ENCODE data around the gene PSMD7. TPM values are rescaled to one million over a fixed set of nuclear protein-coding genes. Genes with fewer than 3 reads are reported as not detected.

Gene PSMD7
- total and polyA plus RNA-seq, 2 of the 13 experiments (the other 11 are each of a cell fraction or from before 2014, with no cell fraction given) = 105 to 224 TPM

GRCh38 chr16:74280448-74280847, 16.2 kb upstream of the PSMD7 start:
- in situ Hi-C loops (cut with HindIII; ENCODE audit: extremely low pct_ligation_motif_present, low pct_unique_long_range_greater_than_20kb) = no loop called here

GRCh38 chr16:74281300-74281699, 15.3 kb upstream of the PSMD7 start:
- no TSS peak for BruUV-seq (replicated peaks)
- no peaks in the 10 kb centered on the region for H3K36me3 ChIP-seq (replicated peaks in 1 of 2; ENCODE audit: control insufficient read depth in 1 of 2, insufficient read depth in 2 of 2, low read length in 2 of 2)
- H3K9ac ChIP-seq (ENCODE audit: insufficient read depth, low read depth, low read length) = no peak overlapping the region
- H3K79me2 ChIP-seq (ENCODE audit: insufficient read depth, low read length) = no peaks in the 10 kb centered on the region
- no peak overlapping the region for H3K4me3 ChIP-seq (replicated peaks in 1 of 3; ENCODE audit: insufficient read depth in 1 of 3, low read depth in 2 of 3, low read length in 3 of 3)
- CTCF ChIA-PET (ENCODE audit: low intra/inter-chr PET ratio, low total read pairs) = no interaction called here
- no peaks in the 10 kb centered on the region for H3K4me1 ChIP-seq (ENCODE audit: insufficient read depth, low read length)
- no peak overlapping the region for H2AFZ ChIP-seq (ENCODE audit: low read length)
- H3K9me3 ChIP-seq (ENCODE audit: low read length) = 0 out of 2 replicates have a peak, but pooled peaks cover 4% of the 10 kb centered on the region
- DNase-seq (ENCODE audit: low spot score) = no peak
- POLR2A ChIA-PET = no interaction called here
- FAIRE-seq = no peak
- no peaks in the 10 kb centered on the region for H4K20me1 ChIP-seq (ENCODE audit: insufficient read depth, low read length)
- H3K4me2 ChIP-seq (ENCODE audit: low read depth, low read length) = no peak overlapping the region
- no peak for TF ChIP-seq ZNF263 (CRISPR knock-in tag; IDR thresholded peaks at IDR 0.05)
- no peak for TF ChIP-seq KDM5A (IDR thresholded peaks at IDR 0.05; ENCODE audit: borderline replicate concordance, low read length)
- no peak for TF ChIP-seq RXRA (CRISPR knock-in tag; IDR thresholded peaks at IDR 0.05)
- no peak for TF ChIP-seq ZNF30 (CRISPR knock-in tag; IDR thresholded peaks at IDR 0.05)
- TF ChIP-seq REPIN1 (CRISPR knock-in tag; IDR thresholded peaks at IDR 0.05; ENCODE audit: borderline replicate concordance, low read depth) = no peak
- TF ChIP-seq ZNF720 (CRISPR knock-in tag; IDR thresholded peaks at IDR 0.05) = no peak
- TF ChIP-seq TGIF2 (CRISPR knock-in tag; IDR thresholded peaks at IDR 0.05) = no peak
- no peak for TF ChIP-seq ARHGAP35 (CRISPR knock-in tag; IDR thresholded peaks at IDR 0.05; ENCODE audit: borderline replicate concordance)
- no peak for TF ChIP-seq RFX1 (IDR thresholded peaks at IDR 0.05)
- no peak for TF ChIP-seq ZNF282 (IDR thresholded peaks at IDR 0.05; ENCODE audit: partially characterized antibody)
- TF ChIP-seq RBAK (CRISPR knock-in tag; IDR thresholded peaks at IDR 0.05) = no peak
- TF ChIP-seq SUZ12 (IDR thresholded peaks at IDR 0.05; ENCODE audit: low read depth, low read length) = no peak
- ATAC-seq = no peak
- in situ Hi-C loops (cut with HindIII; ENCODE audit: extremely low pct_ligation_motif_present, low pct_unique_long_range_greater_than_20kb) = no loop called here
- whole genome bisulfite sequencing (ENCODE audit: low lambda C conversion rate) = 5% methylated on average over 1 of the region's 1 CpG
- no peak overlapping the region for H3K27ac ChIP-seq (ENCODE audit: extremely low read length, insufficient read depth, low read length)
- H3K27me3 ChIP-seq (ENCODE audit: control insufficient read depth in 1 of 2, insufficient read depth in 2 of 2, low read length in 2 of 2) = no peaks in the 10 kb centered on the region
- intact Hi-C loops (cut with micrococcal nuclease; ENCODE audit: unreplicated experiment) = no loop called here

More at GRCh38 chr16:74280448-74280847, 16.2 kb upstream of the PSMD7 start:
- intact Hi-C loops (cut with micrococcal nuclease; ENCODE audit: unreplicated experiment) = no loop called here
- Histone ChIP-seq H3K4me2 (ENCODE audit: low read depth, low read length) (no peak overlapping the region), H3K4me1 (ENCODE audit: insufficient read depth, low read length) (no peaks in the 10 kb centered on the region), H3K4me3 (replicated peaks in 1 of 3; ENCODE audit: insufficient read depth in 1 of 3, low read depth in 2 of 3, low read length in 3 of 3) (no peak overlapping the region), H3K27me3 (ENCODE audit: control insufficient read depth in 1 of 2, insufficient read depth in 2 of 2, low read length in 2 of 2) (no peaks in the 10 kb centered on the region), H3K27ac (ENCODE audit: extremely low read length, insufficient read depth, low read length) (no peak overlapping the region), H3K36me3 (replicated peaks in 1 of 2; ENCODE audit: control insufficient read depth in 1 of 2, insufficient read depth in 2 of 2, low read length in 2 of 2) (no peaks in the 10 kb centered on the region), H3K9ac (ENCODE audit: insufficient read depth, low read depth, low read length) (no peak overlapping the region), H3K9me3 (ENCODE audit: low read length) (0 out of 2 replicates have a peak, but pooled peaks cover 4% of the 10 kb centered on the region), H4K20me1 (ENCODE audit: insufficient read depth, low read length) (no peaks in the 10 kb centered on the region), H2AFZ (ENCODE audit: low read length) (no peak overlapping the region), H3K79me2 (ENCODE audit: insufficient read depth, low read length) (no peaks in the 10 kb centered on the region)
- ChIA-PET POLR2A (no interaction called here), CTCF (ENCODE audit: low intra/inter-chr PET ratio, low total read pairs) (no interaction called here)
- FAIRE-seq (no peak), ATAC-seq (no peak), DNase-seq (ENCODE audit: low spot score) (no peak)
- BruUV-seq (replicated peaks) = no TSS peak
- WGBS (ENCODE audit: low lambda C conversion rate) = 39% methylated on average over 5 of the region's 5 CpGs
- no peak for TF ChIP-seq SPEN (CRISPR knock-in tag; IDR thresholded peaks at IDR 0.05; ENCODE audit: low read depth)

Measured in HepG2 (cell line).